22Rv1 (cell line): Measurements from ENCODE around the gene PIK3R3.
"Not testable (repeated sequence)": the region's sequence is repeated elsewhere in the genome, so short reads cannot be mapped to it uniquely, and the experiment has no call there.

Experiments
- H3K27ac ChIP-seq: fragments of 450-650 bp; 2 replicates; pipeline ENCODE4 v1.5.1; 2017
- ZFX ChIP-seq: fragments of 450-650 bp; IDR thresholded peaks from 2 replicates; pipeline ENCODE4 v1.6.1; 2017; ENCODE audit warnings: antibody characterized with exemption, borderline replicate concordance
- TF ChIP-seq, protein P1 (sequence below): fragments of 450-650 bp; IDR thresholded peaks from 2 replicates; pipeline ENCODE4 v1.5.1; 2017; ENCODE audit warnings: mild to moderate bottlenecking

Gene PIK3R3

GRCh38 chr1:46058936-46059335, 73.5 kb downstream of the PIK3R3 start:
- no peak overlapping the region for H3K27ac ChIP-seq
- no peak for TF ChIP-seq ZFX
- TF ChIP-seq, protein P1, sequence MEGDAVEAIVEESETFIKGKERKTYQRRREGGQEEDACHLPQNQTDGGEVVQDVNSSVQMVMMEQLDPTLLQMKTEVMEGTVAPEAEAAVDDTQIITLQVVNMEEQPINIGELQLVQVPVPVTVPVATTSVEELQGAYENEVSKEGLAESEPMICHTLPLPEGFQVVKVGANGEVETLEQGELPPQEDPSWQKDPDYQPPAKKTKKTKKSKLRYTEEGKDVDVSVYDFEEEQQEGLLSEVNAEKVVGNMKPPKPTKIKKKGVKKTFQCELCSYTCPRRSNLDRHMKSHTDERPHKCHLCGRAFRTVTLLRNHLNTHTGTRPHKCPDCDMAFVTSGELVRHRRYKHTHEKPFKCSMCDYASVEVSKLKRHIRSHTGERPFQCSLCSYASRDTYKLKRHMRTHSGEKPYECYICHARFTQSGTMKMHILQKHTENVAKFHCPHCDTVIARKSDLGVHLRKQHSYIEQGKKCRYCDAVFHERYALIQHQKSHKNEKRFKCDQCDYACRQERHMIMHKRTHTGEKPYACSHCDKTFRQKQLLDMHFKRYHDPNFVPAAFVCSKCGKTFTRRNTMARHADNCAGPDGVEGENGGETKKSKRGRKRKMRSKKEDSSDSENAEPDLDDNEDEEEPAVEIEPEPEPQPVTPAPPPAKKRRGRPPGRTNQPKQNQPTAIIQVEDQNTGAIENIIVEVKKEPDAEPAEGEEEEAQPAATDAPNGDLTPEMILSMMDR: no peak

DNA sequence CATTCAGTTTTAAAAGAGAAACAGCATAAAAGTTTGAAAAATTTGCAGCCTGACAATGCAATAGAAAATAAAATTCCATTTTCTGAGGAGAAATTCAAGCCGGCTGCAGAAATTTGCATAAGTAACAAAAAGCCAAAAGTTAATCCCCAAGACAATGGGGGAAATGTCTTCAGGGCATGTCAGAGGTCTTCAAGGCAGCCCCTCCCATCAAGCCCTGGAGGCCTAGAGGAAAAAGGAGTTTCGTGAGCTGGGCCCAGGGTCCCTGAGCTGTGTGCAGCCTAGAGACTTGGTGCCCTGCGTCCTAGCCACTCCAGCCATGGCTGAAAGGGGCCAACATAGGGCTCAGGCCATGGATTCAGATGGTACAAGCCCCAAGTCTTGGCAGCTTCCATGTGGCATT, 74.6 kb downstream of the PIK3R3 start:
- H3K27ac ChIP-seq: no peak overlapping the region
- no peak for TF ChIP-seq ZFX
- TF ChIP-seq, protein P1: no peak

- H3K27ac ChIP-seq: not testable (repeated sequence)
Measured at GRCh38 chr1:46057215-46057614, 75.2 kb downstream of the PIK3R3 start.

GRCh38 chr1:46056325-46056724, 76.1 kb downstream of the PIK3R3 start:
- no peak for TF ChIP-seq ZFX
- TF ChIP-seq, protein P1: no peak

DNA sequence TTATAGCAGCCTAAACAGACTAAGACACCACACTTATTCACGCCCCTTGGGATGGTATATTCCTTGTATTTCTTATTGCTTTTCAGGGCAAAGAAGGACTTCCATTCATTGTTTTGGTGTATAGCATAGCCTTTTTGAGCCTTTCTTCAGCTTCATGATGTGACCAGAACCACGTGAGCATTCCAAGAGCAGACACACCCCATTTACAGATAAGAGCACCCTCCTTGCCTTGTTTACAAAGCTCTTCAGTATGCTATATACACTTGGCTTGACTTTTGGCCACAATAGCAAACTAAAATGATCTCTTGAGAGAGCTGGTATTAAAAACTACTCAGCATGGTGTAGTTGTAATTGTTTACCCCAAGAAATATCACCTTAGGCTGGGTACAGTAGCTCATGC, 78.7 kb downstream of the PIK3R3 start:
- TF ChIP-seq, protein P1: no peak
- TF ChIP-seq ZFX: no peak
- H3K27ac ChIP-seq: no peak overlapping the region; the same call in 1 of the 2 replicates

More at GRCh38 chr1:46056325-46056724, 76.1 kb downstream of the PIK3R3 start:
- H3K27ac ChIP-seq: no peak overlapping the region

- TF ChIP-seq ZFX: no peak
- TF ChIP-seq, protein P1: no peak
- H3K27ac ChIP-seq: no peak overlapping the region
Measured at GRCh38 chr1:46044116-46044515, 88.3 kb downstream of the PIK3R3 start.

DNA sequence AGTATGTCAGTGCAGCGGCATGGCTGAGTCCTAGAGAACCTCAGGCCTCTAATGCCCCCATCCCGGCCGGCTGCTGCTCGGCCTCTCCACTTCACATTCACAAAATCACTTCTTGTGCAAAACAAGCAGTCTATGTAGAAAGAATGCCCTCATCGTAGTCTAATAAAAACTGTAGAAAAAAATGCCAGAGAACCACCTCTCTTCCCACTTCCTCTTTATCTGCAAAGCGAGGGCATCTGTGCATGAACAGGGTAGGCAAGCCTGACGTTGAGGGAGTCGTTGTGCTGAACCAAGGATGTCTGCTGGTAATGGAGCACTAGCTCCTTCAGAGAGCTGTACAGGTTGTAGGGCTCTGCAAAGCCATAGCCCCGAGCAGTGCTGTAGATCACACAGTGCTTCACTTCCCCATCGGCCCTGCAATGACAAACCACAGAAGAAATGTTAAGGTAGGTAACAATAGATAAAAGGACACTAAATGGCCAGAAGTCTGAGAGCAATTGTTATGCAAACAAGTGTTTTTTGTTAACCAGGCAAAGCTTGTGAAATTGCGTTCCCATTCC, 88.9 kb downstream of the PIK3R3 start:
- TF ChIP-seq ZFX: no peak
- TF ChIP-seq, protein P1: no peak
- no peak overlapping the region for H3K27ac ChIP-seq

DNA sequence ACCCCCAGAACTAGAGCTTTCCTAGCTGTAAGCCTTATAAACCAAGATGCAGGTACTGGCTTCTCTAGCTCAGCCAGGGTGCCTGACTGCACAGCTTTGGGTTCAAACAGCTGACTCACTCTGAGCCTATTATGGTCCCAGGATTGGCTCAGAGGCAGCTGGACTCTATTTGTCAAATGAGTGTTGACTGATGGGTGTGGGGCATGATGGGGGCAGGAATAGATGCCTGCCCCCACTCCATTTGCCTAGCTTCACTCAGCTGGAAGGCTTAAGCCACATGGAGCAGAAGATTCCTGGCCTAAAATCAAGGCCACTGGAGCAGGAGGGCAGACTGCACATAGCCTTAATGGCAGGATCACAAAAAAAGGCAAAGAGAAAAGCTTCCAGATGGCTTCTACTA, 90.5 kb downstream of the PIK3R3 start:
- H3K27ac ChIP-seq: peak overlapping the region; percentile 1; the same call in 1 of the 2 replicates
- TF ChIP-seq ZFX: no peak
- TF ChIP-seq, protein P1: no peak
